Measurements from ENCODE around the gene ENO4. TPM values are rescaled to one million over a fixed set of nuclear protein-coding genes. Genes with fewer than 3 reads are reported as not detected.

The ENO4 gene
- total RNA-seq, 1 experiment from 2014 or later = 0.07 TPM

- DNase-seq (ENCODE audit: low spot score) = no peak
These were observed 18.9 kb downstream of the ENO4 start for GRCh38 chr10:116868198-116868676.

DNA sequence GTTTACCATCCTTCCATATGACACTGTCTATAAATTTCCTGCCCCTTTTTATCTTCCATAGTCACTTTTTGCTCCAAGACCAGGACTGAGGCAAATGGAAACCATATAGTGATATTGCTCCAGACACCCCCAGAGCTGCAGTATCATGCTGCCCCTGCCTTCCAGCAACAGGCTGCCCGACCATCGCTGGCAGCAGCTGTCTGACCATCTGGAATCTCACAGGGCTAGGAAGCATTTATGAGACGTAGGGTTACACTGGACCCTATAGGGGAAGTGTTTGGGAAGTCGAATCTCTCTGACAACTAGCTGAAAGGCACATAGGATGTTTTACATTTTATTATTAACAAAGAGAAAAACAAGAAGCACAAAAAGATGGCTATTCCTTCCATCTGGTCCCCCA is 19.4 kb downstream of the ENO4 start:
- DNase-seq (ENCODE audit: low spot score) = no peak

DNA sequence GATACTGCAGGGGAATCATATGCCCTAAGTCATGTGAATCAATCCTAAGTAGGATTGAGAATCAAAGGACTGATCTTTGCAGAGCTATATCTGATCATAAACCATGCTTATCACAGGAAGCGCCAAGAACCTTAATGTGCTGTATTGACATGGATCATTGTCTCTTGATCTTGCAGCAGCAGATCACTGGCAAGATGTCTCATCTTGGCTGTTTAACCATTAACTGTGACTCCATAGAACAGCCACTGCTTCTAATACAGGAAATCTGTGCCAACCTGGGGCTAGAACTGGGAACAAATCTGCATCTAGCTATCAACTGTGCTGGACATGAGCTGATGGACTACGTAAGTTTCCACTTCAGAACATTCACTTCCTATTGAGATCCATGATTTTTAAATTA is 21.6 kb downstream of the ENO4 start:
- DNase-seq (ENCODE audit: low spot score) = no peak

DNA sequence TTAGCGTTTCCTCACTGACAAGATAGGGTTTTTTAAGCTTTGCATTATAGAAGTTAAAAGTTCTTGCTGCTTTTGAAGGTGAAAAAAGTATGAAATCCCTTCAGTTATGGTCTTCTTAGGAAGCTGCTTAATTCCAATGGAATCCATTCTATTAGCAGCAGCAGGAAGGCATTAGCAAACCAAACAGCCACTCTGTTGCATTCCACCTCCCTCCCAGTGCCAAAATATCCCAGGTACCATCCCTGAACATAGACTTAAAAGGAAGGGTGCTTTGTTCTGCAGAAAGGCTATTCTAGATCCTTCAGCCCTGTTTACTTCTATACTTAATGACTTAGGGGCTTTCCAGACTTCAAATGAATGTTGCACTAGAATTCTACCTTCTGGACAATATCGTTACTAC is 23.8 kb downstream of the ENO4 start:
- DNase-seq (ENCODE audit: low spot score) = no peak

DNA sequence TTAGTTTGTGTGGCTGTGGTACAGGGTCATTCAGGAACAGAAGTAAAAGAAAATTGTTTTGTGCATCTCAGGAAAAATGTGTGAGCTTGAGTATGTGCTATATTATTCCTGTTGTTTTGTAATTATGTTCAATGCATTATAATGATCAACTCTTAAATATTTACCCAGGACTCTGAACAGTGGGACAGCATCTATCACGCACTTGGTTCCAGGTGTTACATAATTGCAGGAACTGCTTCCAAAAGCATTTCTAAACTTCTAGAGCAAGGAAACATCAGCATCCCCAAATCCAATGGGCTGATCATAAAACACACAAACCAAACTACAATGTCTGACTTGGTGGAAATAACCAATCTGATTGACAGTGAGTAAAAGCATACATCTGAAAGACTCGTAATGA is 26.6 kb downstream of the ENO4 start:
- DNase-seq (ENCODE audit: low spot score) = no peak

- DNase-seq (ENCODE audit: low spot score) = no peak
These were observed 28.1 kb downstream of the ENO4 start for GRCh38 chr10:116877391-116877790.

DNA sequence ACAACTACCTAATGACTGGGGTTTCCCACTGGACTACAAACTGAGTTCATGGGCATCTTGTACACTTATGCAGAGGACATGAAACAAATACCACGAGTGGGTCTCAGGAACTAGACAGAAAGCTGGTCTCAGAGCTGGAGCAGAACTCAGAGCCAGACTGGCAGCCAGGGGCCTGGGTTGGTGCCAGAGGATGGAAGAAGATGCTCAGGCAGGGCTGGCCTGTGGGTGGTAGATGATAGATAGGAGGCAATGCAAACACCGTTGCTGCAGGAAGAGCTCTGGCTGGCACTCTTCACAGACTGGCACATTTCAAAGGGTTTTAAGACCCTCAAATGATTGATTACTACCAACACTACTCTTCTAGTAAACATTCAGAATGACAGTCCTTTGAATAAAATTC is 28.8 kb downstream of the ENO4 start:
- DNase-seq (ENCODE audit: low spot score) = no peak

GRCh38 chr10:116879817-116880216 is 30.5 kb downstream of the ENO4 start:
- DNase-seq (ENCODE audit: low spot score) = no peak

GRCh38 chr10:116880716-116881482 is 31.6 kb downstream of the ENO4 start:
- peak; percentile 57 for DNase-seq (ENCODE audit: low spot score)

- DNase-seq (ENCODE audit: low spot score) = no peak
These were observed 33.3 kb downstream of the ENO4 start for GRCh38 chr10:116882639-116883038.

DNA sequence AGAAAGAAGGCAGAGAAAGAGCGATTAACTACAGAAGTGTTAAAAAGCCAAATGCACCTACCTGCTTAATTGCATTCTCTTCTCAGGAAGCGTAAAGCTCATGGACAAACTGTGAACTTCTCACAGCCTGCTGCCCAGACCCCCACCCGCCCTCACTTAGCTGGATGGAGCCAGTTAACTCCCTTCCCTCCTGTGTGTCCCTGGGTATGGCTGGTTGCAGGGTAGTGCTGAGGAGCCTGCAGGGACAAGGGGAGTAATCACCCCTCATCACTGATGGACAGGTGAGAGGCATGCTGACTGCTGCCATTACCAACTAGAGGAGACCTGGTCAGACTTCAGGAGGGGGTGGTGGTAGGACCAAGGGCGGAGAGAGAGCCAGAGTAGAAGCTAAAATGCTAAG is 37.5 kb downstream of the ENO4 start:
- no peak for DNase-seq (ENCODE audit: low spot score)

- peak; percentile 93 for DNase-seq (ENCODE audit: low spot score)
These were observed 39.2 kb downstream of the ENO4 start for GRCh38 chr10:116888380-116889055.

DNA sequence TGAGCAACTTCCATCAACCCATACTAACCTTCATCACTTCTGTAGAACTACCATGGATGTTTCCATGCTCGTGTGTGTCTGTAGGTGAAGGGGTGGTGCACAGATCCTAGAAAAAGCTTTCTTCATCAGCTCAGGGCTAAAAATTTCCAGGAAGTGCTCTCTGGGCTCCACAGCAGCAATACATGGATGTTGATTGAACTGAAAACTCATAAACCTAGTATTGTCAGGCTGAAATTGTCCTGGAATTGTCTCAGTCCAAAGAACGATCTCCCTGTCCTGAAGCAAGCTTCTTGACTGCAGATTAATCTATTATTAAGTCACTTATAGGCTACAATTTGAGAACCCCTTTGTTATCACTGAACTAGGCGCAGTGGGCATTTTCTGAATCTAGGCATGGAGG is 39.8 kb downstream of the ENO4 start:
- no peak for DNase-seq (ENCODE audit: low spot score)

DNA sequence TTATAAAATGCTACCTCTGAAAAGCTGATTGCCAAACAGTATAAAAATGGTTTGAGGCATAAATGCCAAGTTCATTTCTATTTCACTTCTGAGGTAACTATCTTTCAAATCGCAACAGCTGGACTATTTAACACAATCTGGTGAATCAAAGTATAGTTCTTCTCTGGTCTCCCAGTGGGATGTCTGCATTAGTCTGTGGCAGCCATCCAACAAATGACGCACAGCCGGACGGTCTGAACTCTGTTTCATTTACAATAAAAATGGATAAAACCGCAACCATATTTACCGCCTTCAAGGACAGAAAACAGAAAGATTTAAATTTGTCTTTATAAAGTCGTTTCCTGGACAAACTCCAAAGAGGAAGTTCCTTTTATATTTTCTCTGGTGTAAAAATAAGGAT is 41.9 kb downstream of the ENO4 start:
- DNase-seq (ENCODE audit: low spot score) = peak; percentile 83

GRCh38 chr10:116892907-116893685 is 43.8 kb downstream of the ENO4 start:
- no peak for DNase-seq (ENCODE audit: low spot score)

- DNase-seq (ENCODE audit: low spot score) = no peak
These were observed 44.4 kb downstream of the ENO4 start for GRCh38 chr10:116893686-116894037.

GRCh38 chr10:116899626-116900025 is 50.3 kb downstream of the ENO4 start:
- DNase-seq (ENCODE audit: low spot score) = no peak

DNA sequence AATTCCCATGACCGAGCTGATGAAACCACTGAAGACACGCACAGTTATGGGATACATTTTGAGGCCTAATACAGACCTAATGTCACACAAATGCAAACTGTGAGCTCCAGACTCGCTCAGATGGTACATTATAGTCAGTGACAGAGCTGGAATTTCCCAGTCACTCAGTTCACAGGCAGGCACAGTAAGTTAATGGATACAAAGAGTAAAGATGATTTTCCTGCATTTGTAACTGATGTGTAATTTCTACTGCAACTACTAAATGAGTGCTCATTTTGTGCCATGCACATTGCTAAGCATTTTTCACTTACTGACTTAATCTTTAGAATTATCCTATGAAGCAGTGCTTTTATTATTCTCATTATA is 56.5 kb downstream of the ENO4 start:
- no peak for DNase-seq (ENCODE audit: low spot score)

- DNase-seq (ENCODE audit: low spot score) = no peak
These were observed 58.1 kb downstream of the ENO4 start for GRCh38 chr10:116907245-116907987.

GRCh38 chr10:116909307-116909706 is 60.0 kb downstream of the ENO4 start:
- DNase-seq (ENCODE audit: low spot score) = no peak

DNA sequence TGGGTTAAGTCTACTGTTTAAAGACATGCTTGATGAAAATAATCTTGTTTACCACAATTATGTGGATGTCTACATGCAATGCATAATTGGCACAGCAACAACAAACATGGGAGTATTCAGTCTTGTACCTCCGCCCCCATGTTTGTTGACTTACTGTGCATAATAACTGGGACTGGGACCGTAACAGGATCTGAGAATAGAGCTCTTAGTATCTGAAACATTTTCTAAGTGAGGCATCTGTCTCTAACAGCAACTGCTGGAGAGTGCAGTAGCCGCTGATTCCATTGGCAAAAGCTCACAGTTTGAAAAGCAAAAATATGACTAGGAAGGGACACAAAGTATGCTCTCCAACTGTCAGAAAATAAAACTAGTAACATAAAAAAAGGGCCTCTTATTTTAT is 61.6 kb downstream of the ENO4 start:
- DNase-seq (ENCODE audit: low spot score) = no peak

- DNase-seq (ENCODE audit: low spot score) = no peak
These were observed 62.9 kb downstream of the ENO4 start for GRCh38 chr10:116912162-116912561.

All from A172 (cell line).